ENCODE results near the gene CALD1.

Gene CALD1

DNA sequence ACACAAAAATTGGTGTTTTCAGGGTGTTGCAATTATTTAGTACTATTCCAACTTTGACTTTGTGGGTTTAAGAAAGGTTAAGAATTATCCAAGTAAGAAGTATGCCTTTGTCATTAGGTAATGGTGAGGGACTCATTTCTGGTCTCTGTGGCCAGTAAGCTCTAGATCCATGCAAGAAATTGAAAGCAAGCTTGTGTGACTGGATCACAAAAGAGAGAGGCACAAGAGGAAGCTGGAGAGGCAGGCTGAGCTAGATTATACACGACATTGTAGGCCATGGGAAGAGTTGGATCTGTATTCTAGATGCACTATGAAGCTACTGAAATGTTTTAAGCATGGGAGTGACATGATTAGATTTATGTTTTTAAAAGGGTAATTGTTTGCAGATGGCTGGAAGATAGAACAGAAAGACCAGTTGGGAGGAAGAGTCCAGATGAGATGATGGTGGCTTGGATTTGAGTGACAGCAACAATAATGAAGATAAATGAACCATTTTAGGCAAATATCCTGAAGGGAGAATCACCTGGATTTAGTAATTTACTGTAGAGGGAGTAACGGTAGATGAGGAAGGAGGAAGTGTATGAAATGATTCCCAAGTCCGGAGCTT lies 50.0 kb downstream of the CALD1 start:
- Histone ChIP-seq H3K36me3 (peaks cover 17% of the 10 kb centered on the region), H4K20me1 (peaks cover 63% of the 10 kb centered on the region), H3K9ac (no peak overlapping the region), H3K27ac (no peak overlapping the region), H3K4me2 (no peak overlapping the region), H3K4me3 (no peak overlapping the region), H3K4me1 (0 out of 2 replicates have a peak, but pooled peaks cover 10% of the 10 kb centered on the region), H3K27me3 (no peaks in the 10 kb centered on the region), H3K9me3 (no peaks in the 10 kb centered on the region)
- no peak for TF ChIP-seq Cebpa-rat (IDR thresholded peaks at IDR 0.05)

DNA sequence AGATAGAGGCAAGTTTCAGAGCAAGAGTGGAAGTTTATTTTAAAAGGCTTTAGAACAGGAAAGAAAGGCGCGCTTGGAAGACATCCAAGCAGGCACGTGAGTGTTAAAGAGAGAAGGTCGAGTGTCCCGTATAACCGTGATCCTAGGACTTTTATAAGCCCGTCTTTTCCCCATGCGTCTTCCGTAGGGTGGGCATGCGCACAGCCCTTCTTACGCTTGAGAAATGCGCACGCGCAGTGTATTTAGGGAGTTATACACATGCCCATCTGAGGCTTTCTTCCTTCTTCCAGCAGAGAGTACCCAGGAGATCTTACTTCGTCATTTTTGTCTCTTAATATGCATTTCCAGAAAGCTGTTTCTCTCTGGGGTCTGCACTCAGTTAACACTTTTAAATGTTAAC lies 52.4 kb downstream of the CALD1 start:
- Histone ChIP-seq H3K27ac (no peak overlapping the region), H3K27me3 (no peaks in the 10 kb centered on the region), H3K4me2 (no peak overlapping the region), H3K4me3 (no peak overlapping the region), H3K9ac (no peak overlapping the region), H3K9me3 (no peaks in the 10 kb centered on the region), H3K4me1 (no peaks in the 10 kb centered on the region), H3K36me3 (peaks cover 34% of the 10 kb centered on the region), H4K20me1 (peaks cover 75% of the 10 kb centered on the region)
- no peak for TF ChIP-seq Cebpa-rat (IDR thresholded peaks at IDR 0.05)

DNA sequence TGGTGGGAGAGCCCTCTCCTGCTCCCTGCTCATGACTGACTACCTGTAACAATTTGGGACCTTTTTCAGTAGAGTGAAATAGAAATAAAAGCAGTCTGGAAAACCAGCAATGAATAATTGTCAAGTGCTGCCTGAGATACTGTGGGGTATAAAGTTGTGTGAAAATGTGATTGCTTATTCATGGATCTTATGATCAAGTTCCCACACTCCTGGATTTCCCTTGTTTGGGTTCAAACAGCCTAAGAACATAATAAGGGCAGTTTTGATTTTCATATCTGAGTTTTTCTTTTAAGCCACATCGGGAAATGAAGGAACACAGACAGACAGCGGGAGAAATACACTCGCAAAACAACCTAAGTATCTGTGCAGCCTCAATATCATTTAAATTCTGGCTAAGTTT lies 52.9 kb downstream of the CALD1 start:
- Histone ChIP-seq H3K27ac (no peak overlapping the region), H3K4me3 (no peak overlapping the region), H3K4me2 (no peak overlapping the region), H3K9ac (no peak overlapping the region), H4K20me1 (peaks cover 75% of the 10 kb centered on the region), H3K36me3 (peaks cover 34% of the 10 kb centered on the region), H3K4me1 (no peaks in the 10 kb centered on the region), H3K9me3 (no peaks in the 10 kb centered on the region; the same call in 1 of the 2 replicates), H3K27me3 (no peaks in the 10 kb centered on the region)
- TF ChIP-seq Cebpa-rat (IDR thresholded peaks at IDR 0.05), result no peak

DNA sequence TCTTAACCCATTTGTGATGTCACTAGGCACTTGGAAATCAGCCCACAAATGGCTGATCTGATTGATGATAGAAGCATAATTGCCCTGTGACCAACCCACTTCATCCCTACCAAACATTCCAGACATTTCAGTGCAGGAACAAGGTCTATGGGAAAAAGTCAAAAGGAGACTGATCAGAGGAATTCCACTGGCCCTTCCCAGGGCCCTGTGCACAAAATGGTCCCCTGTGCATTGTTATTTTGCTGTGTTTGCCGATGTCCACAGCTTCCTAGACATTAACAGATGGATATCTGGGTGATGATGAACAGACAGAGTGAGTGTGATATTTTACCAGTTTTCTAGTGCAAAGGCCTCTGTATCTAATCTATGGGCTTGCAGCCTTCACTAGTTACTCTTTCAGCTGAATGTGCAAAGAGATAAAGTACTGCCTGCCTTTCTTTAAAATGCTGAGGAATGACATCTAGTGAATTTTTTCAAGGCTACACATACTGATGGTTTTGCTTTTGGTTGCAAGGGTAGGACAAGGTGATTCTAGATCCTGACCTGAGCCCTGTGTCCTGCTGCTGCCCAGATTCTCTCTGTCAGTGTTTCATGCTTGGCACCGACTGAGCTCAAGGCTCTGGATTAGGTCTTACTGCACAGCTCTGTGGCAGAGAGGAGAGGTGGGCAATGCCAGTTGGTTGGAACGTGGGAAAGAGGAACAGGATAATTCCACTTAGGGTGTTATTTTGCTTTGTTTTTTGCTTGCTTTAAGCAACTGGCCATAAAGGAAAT lies 55.4 kb downstream of the CALD1 start:
- Histone ChIP-seq H4K20me1 (peaks cover 69% of the 10 kb centered on the region), H3K9ac (no peak overlapping the region), H3K4me2 (no peak overlapping the region), H3K36me3 (peaks cover 33% of the 10 kb centered on the region), H3K4me3 (no peak overlapping the region), H3K27me3 (no peaks in the 10 kb centered on the region), H3K4me1 (no peaks in the 10 kb centered on the region), H3K9me3 (no peaks in the 10 kb centered on the region; the same call in 1 of the 2 replicates), H3K27ac (no peak overlapping the region)
- TF ChIP-seq Cebpa-rat (IDR thresholded peaks at IDR 0.05), result no peak

DNA sequence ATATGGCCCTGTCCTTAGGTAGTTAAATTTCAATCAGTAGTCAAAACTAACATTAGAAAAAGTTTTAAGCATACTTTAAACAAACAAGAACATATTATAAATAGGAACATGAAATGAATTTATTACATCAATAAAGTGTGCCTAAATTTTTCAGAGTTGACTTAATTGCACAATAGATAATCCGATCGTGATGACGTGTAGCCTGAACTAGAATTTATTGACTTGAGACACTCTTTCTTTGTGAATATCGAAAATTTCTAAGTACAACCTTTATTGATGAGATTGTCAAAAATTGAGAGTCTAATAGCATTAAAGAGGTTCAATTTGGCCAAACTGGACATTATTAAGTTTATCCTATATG lies 56.0 kb downstream of the CALD1 start:
- H4K20me1 ChIP-seq, result peaks cover 70% of the 10 kb centered on the region
- H3K4me1 ChIP-seq, result no peaks in the 10 kb centered on the region
- no peak overlapping the region for H3K4me2 ChIP-seq
- no peak for TF ChIP-seq Cebpa-rat (IDR thresholded peaks at IDR 0.05)
- no peak overlapping the region for H3K27ac ChIP-seq
- no peak overlapping the region for H3K4me3 ChIP-seq
- no peaks in the 10 kb centered on the region; the same call in 1 of the 2 replicates for H3K9me3 ChIP-seq
- H3K36me3 ChIP-seq, result peaks cover 33% of the 10 kb centered on the region
- H3K27me3 ChIP-seq, result no peaks in the 10 kb centered on the region
- H3K9ac ChIP-seq, result no peak overlapping the region

DNA sequence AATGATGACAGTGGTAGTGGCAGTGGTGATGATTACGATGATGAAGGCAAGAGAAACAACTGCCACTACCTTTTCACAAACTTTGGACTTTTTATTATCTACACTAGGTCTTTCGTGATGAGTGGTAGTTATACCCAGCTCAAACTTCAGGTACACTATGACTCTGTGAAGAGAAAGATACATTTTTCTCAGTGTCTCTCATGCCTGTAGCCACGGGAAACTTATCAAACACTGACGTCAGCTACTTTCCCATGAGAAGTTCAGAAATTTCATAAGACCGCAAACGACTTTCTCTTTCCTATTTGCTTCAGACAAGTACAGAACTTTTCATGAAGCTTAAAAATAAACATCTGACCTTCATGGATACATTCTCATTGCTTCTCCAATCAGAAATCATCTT lies 57.0 kb downstream of the CALD1 start:
- Histone ChIP-seq H3K4me3 (no peak overlapping the region), H4K20me1 (peaks cover 70% of the 10 kb centered on the region), H3K27ac (no peak overlapping the region), H3K4me1 (no peaks in the 10 kb centered on the region), H3K9ac (no peak overlapping the region), H3K27me3 (no peaks in the 10 kb centered on the region), H3K36me3 (peaks cover 34% of the 10 kb centered on the region), H3K4me2 (no peak overlapping the region), H3K9me3 (no peaks in the 10 kb centered on the region; the same call in 1 of the 2 replicates)
- no peak for TF ChIP-seq Cebpa-rat (IDR thresholded peaks at IDR 0.05)

DNA sequence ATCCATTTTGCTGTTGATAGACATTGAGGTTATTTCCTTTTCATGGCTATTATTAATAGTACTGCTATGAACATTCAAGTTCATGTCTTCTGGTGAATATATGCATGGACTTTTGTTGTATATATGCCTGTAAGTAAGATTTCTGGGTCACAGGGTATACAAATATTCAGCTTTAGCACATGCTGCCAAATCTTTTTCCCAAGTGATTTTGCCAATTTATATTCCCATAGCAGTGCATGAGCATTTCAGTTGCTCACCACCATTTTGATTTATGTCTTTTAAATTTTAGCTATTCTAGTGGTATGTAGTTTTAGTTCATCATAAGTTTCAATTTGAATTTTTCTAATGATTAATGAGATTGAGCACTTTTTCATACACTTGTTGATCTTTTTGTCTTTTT lies 59.9 kb downstream of the CALD1 start:
- Histone ChIP-seq H3K27me3 (no peaks in the 10 kb centered on the region), H4K20me1 (peaks cover 46% of the 10 kb centered on the region), H3K4me2 (no peak overlapping the region), H3K4me3 (no peak overlapping the region), H3K9me3 (no peaks in the 10 kb centered on the region; the same call in 1 of the 2 replicates), H3K4me1 (no peaks in the 10 kb centered on the region), H3K36me3 (peaks cover 46% of the 10 kb centered on the region), H3K27ac (no peak overlapping the region), H3K9ac (no peak overlapping the region)
- no peak for TF ChIP-seq Cebpa-rat (IDR thresholded peaks at IDR 0.05)

DNA sequence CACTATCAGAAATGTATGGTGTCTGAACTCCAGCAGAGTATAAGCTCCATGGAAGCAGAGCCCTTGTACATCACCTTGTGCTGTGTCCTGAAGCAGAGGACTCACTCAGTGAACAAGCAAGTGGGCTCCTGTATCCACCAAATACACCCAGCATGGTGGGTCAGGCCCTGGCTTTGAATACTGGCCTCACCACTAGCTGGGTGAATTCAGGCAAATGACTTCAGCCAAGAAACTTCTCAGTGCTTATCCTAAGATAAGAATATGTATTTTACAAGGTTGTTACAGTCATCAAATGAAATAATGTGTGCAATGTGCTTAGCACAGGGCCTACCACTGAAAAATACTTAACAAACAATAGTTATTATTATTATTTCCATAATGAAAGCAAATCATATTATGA lies 62.6 kb downstream of the CALD1 start:
- TF ChIP-seq Cebpa-rat (IDR thresholded peaks at IDR 0.05), result no peak
- Histone ChIP-seq H3K4me1 (no peaks in the 10 kb centered on the region), H3K9me3 (no peaks in the 10 kb centered on the region; the same call in 1 of the 2 replicates), H3K9ac (no peak overlapping the region), H4K20me1 (peaks cover 23% of the 10 kb centered on the region; the same call in 1 of the 2 replicates), H3K4me3 (no peak overlapping the region), H3K4me2 (no peak overlapping the region), H3K36me3 (peaks cover 55% of the 10 kb centered on the region), H3K27me3 (no peaks in the 10 kb centered on the region), H3K27ac (no peak overlapping the region)

DNA sequence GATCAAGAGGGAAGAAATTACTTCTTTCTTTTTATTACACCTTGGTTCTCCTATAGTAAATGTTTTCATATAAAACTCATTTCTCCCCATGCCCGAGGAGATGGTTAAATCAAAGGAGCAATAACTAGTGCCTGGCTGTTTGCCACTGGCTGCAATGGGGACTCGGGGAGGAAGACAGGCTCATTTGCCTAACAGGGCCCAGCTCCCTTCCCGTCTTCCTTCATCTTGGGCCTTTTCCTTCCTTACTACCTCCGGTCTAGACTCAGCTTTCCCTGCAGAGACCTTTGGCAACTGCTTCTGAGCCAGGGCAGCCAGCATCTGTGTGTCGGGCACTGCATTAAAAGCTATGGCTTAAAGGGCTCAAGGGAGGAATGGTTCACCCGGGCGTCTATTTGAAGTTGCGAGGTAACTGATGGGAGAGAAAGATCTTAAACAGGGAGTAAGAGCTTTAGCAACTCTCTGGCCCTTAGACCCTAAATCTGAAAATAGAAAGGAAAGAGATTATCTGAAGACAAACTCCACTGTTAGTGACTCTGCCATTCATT lies 63.5 kb downstream of the CALD1 start:
- peaks cover 30% of the 10 kb centered on the region for H4K20me1 ChIP-seq
- no peak overlapping the region for H3K4me2 ChIP-seq
- no peaks in the 10 kb centered on the region for H3K4me1 ChIP-seq
- H3K4me3 ChIP-seq, result no peak overlapping the region
- no peaks in the 10 kb centered on the region for H3K9me3 ChIP-seq
- H3K9ac ChIP-seq, result no peak overlapping the region
- no peak overlapping the region for H3K27ac ChIP-seq
- no peaks in the 10 kb centered on the region for H3K27me3 ChIP-seq
- peaks cover 64% of the 10 kb centered on the region for H3K36me3 ChIP-seq
- TF ChIP-seq Cebpa-rat (IDR thresholded peaks at IDR 0.05), result no peak

DNA sequence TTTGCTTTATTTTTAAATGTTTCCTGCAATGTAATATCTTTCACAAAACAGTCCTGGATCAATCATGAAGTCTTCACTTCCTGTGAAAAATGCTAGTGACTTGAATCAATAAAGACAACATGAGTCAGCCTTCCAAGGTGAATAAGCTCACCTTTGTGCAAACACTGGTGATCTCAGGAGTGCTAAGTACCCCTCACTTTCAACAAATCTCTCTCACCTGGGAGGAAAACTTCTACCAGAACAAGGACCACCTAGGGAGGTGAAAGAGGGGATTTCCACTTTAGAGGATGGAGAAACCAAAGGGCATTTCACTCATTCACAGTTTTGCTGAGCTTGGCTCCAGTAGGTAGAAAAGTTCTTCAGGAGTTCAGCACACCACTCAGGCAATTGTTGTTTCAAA lies 64.8 kb downstream of the CALD1 start:
- Histone ChIP-seq H3K27ac (no peak overlapping the region), H3K9me3 (no peaks in the 10 kb centered on the region), H3K4me3 (no peak overlapping the region), H3K9ac (no peak overlapping the region), H3K4me1 (no peaks in the 10 kb centered on the region), H3K4me2 (no peak overlapping the region), H3K36me3 (peaks cover 74% of the 10 kb centered on the region), H3K27me3 (no peaks in the 10 kb centered on the region), H4K20me1 (peaks cover 24% of the 10 kb centered on the region)
- no peak for TF ChIP-seq Cebpa-rat (IDR thresholded peaks at IDR 0.05)
